Progenitor cell of endocrine pancreas (in vitro differentiated cells): Measurements from ENCODE around the gene GADL1. TPM values are rescaled to one million over a fixed set of nuclear protein-coding genes. Genes with fewer than 3 reads are reported as not detected.

Experiments used
- DNase-seq: peaks from one replicate; pipeline ENCODE4 v3.0.0; 2021; ENCODE audit warnings: low spot score; ENCODE audit not compliant: unreplicated experiment
- H3K27ac Mint-ChIP-seq: 2 replicates; pipeline ENCODE4 v1.8.0; 2021; ENCODE audit warnings: mild to moderate bottlenecking, moderate library complexity, mixed read lengths
- H3K27me3 Mint-ChIP-seq: 2 replicates; pipeline ENCODE4 v1.8.0; 2021; ENCODE audit warnings: mixed read lengths
- H3K36me3 Mint-ChIP-seq: 2 replicates; pipeline ENCODE4 v1.8.0; 2022; ENCODE audit warnings: mixed read lengths; ENCODE audit not compliant: insufficient read depth
- H3K4me1 Mint-ChIP-seq: 2 replicates; pipeline ENCODE4 v1.8.0; 2021; ENCODE audit warnings: low read depth, mixed read lengths
- H3K4me3 Mint-ChIP-seq: 2 replicates; pipeline ENCODE4 v1.8.0; 2021; ENCODE audit warnings: low read depth, mild to moderate bottlenecking, moderate library complexity, mixed read lengths
- H3K9me3 Mint-ChIP-seq: 2 replicates; pipeline ENCODE4 v1.8.0; 2021; ENCODE audit warnings: low read depth, mixed read lengths
- total RNA-seq: library from RNA; stranded (reverse); gene quantifications from 2 replicates; pipeline ENCODE4 v1.2.1, GENCODE V29; 2021
- TF ChIP-seq, protein P1 (sequence below): fragments of 200-600 bp; sonication (generic); IDR thresholded peaks from one replicate; pipeline ENCODE4 v1.5.0; 2021; ENCODE audit warnings: antibody characterized with exemption, mild to moderate bottlenecking; ENCODE audit not compliant: unreplicated experiment

The GADL1 gene
- total RNA-seq, 1 donor from 2014 or later: 1.9 TPM

DNA sequence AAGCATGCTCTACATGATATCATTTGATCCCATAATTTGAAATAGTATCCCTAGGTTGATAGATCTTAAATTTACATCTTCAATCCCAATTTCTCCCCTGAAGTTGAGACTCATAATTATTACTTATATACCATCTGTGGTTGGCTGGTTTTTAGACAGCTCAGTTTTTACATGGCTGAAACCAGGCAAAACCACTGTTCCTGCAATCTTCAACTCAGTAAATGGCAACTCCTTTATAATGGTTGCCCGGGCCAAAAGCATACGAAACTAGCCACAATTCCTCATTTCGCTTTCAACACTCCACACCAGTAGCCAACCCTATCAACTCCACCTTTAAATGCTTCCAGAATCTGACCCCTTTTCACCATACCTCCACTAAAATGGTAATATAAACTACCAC lies 169.6 kb downstream of the GADL1 start:
- Mint-ChIP-seq H3K36me3 (no peaks in the 10 kb centered on the region), H3K27me3 (no peaks in the 10 kb centered on the region), H3K27ac (no peak overlapping the region), H3K4me3 (no peak overlapping the region), H3K9me3 (peaks cover 14% of the 10 kb centered on the region), H3K4me1 (peaks cover 20% of the 10 kb centered on the region)
- TF ChIP-seq, protein P1, sequence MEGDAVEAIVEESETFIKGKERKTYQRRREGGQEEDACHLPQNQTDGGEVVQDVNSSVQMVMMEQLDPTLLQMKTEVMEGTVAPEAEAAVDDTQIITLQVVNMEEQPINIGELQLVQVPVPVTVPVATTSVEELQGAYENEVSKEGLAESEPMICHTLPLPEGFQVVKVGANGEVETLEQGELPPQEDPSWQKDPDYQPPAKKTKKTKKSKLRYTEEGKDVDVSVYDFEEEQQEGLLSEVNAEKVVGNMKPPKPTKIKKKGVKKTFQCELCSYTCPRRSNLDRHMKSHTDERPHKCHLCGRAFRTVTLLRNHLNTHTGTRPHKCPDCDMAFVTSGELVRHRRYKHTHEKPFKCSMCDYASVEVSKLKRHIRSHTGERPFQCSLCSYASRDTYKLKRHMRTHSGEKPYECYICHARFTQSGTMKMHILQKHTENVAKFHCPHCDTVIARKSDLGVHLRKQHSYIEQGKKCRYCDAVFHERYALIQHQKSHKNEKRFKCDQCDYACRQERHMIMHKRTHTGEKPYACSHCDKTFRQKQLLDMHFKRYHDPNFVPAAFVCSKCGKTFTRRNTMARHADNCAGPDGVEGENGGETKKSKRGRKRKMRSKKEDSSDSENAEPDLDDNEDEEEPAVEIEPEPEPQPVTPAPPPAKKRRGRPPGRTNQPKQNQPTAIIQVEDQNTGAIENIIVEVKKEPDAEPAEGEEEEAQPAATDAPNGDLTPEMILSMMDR: no peak
- no peak for DNase-seq

- peaks cover 17% of the 10 kb centered on the region for H3K9me3 Mint-ChIP-seq
- no peak for DNase-seq
- no peak overlapping the region for H3K27ac Mint-ChIP-seq
- no peaks in the 10 kb centered on the region for H3K36me3 Mint-ChIP-seq
- TF ChIP-seq, protein P1: no peak
- H3K27me3 Mint-ChIP-seq: no peaks in the 10 kb centered on the region
- no peak overlapping the region for H3K4me3 Mint-ChIP-seq
- H3K4me1 Mint-ChIP-seq: peaks cover 20% of the 10 kb centered on the region
Measured at GRCh38 chr3:30723211-30723610, 171.2 kb downstream of the GADL1 start.

- no peak for DNase-seq
- TF ChIP-seq, protein P1: no peak
- Mint-ChIP-seq H3K27me3 (no peaks in the 10 kb centered on the region), H3K27ac (peak overlapping the region; percentile 46), H3K36me3 (peaks cover 2% of the 10 kb centered on the region), H3K4me3 (no peak overlapping the region), H3K9me3 (peaks cover 21% of the 10 kb centered on the region), H3K4me1 (peaks cover 15% of the 10 kb centered on the region)
Measured at GRCh38 chr3:30721314-30721634, 173.2 kb downstream of the GADL1 start.

DNA sequence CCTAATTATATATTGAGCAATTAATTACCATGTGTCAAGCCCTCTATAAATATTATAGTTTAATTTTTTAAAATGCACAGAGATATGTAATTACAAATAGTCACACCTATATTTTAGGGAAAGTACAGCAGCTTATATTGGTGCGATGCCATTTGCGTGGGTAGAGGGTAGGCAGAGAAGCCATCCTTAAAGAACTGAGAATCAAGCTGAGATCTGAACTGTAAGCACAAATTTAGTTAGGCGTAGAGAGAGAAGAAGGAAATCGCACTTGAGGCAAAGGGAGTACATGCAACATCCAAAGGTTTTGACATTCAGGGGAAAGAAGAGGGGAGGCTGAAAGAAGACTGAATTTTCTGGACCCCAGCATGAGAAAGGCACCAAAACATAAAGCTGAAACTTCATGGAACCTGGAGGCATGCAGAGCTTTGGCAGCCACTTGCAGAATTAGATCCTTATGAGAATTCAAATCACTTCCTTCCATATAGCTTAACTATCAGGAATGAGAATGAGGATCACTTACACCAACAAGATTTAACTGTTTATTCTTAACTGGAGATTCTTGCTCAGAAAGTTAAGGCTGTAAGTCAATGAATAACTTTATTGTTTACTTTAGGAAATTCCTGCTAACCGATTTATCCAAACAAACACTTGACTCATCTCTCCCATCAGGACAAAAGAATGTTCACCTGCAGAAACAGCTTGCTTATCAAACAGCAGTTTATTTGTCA lies 173.7 kb downstream of the GADL1 start:
- Mint-ChIP-seq H3K27ac (peak overlapping the region; percentile 82), H3K9me3 (peaks cover 21% of the 10 kb centered on the region), H3K36me3 (peaks cover 2% of the 10 kb centered on the region), H3K4me3 (no peak overlapping the region), H3K27me3 (no peaks in the 10 kb centered on the region), H3K4me1 (peaks cover 12% of the 10 kb centered on the region)
- DNase-seq: no peak
- TF ChIP-seq, protein P1: no peak

DNA sequence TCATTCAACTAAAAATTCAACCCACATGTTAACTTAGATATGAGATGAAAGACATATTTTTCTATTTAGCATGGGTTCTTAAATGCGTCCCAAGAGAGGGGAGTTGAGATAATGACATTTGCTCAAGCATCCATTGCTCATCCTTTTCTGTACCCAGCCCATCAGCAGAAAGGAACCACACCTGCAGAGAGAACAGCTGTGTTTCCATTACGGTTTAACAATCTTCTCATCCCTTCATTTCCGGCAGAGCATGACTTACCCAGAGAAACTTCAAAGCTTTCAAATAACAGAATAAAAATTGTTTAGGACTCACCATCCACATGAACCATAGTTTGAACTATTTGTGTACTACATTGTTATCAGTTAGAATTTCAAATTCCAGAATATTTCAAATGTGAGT lies 174.9 kb downstream of the GADL1 start:
- Mint-ChIP-seq H3K4me1 (peaks cover 12% of the 10 kb centered on the region), H3K4me3 (no peak overlapping the region), H3K9me3 (peaks cover 20% of the 10 kb centered on the region), H3K27ac (no peak overlapping the region), H3K27me3 (no peaks in the 10 kb centered on the region), H3K36me3 (peaks cover 4% of the 10 kb centered on the region)
- DNase-seq: no peak
- TF ChIP-seq, protein P1: no peak
